Upper lobe of left lung (tissue), 6 donors: ENCODE measurements around the gene GORASP1. TPM values are rescaled to one million over a fixed set of nuclear protein-coding genes. Genes with fewer than 3 reads are reported as not detected.

Experiments
- ATAC-seq, 2 donors: fragments of 200-7000 bp; cut with Tn5 transposase; one replicate each; pipeline ENCODE4 v1.9.1; 2022; ENCODE audit warnings: mild to moderate bottlenecking in 2 of 2, moderate library complexity in 2 of 2; ENCODE audit not compliant: low FRiP score in 2 of 2
- DNase-seq, 2 donors: peaks; one replicate each; pipeline ENCODE4 v3.0.0-alpha.2; 2019 to 2020
- H3K27ac ChIP-seq, 4 donors: fragments of 200-600 bp; sonication (generic); one replicate each; pipeline ENCODE4 v1.5.1; 2016 to 2019
- H3K27me3 ChIP-seq, 4 donors: fragments of 200-600 bp; sonication (generic); one replicate each; pipeline ENCODE4 v1.5.1; 2017 to 2019
- H3K36me3 ChIP-seq, 4 donors: fragments of 200-600 bp; sonication (generic); one replicate each; pipeline ENCODE4 v1.5.1; 2016 to 2019
- H3K4me1 ChIP-seq, 4 donors: fragments of 200-600 bp; sonication (generic); one replicate each; pipeline ENCODE4 v1.5.1; 2018 to 2019
- H3K4me3 ChIP-seq, 4 donors: fragments of 200-600 bp; sonication (generic); one replicate each; pipeline ENCODE4 v1.5.1; 2017 to 2019; ENCODE audit warnings: mild to moderate bottlenecking in 2 of 4, moderate library complexity in 1 of 4
- H3K9me3 ChIP-seq, 4 donors: fragments of 200-600 bp; sonication (generic); one replicate each; pipeline ENCODE4 v1.5.1; 2018 to 2019
- CTCF ChIP-seq, 6 experiments: fragments of 450-650 bp in 4 of 6; fragments of 200-600 bp in 2 of 6; sonication (generic) in 2 of 6; IDR thresholded peaks; one replicate each; pipeline ENCODE4 v1.5.1; 2016 to 2019; ENCODE audit warnings: antibody characterized with exemption in 6 of 6
- EP300 ChIP-seq, 4 donors: sonication (generic); formaldehyde crosslinking; IDR thresholded peaks; one replicate each; pipeline ENCODE4 v1.5.1; 2017; ENCODE audit warnings: antibody characterized with exemption in 4 of 4, control low read depth in 2 of 4
- POLR2A ChIP-seq, 4 donors: fragments of 450-650 bp; IDR thresholded peaks; one replicate each; pipeline ENCODE4 v1.5.1; 2016 to 2017; ENCODE audit warnings: antibody characterized with exemption in 4 of 4, mild to moderate bottlenecking in 2 of 4
- POLR2AphosphoS5 ChIP-seq, 2 donors: sonication (generic); formaldehyde crosslinking; IDR thresholded peaks; one replicate each; pipeline ENCODE4 v1.5.1; 2017; ENCODE audit warnings: antibody characterized with exemption in 2 of 2
- WGBS, 2 donors: methylation state at CpG; one replicate each; pipeline ENCODE4 v1.1.5; 2017 to 2018; 5-methylcytosine and 5-hydroxymethylcytosine counted together
- total RNA-seq, 6 donors: library from RNA; depleted of rRNA in 4 of 6; stranded (reverse); fragments of >200 nt in 4 of 6; gene quantifications; one replicate each; pipeline versions ENCODE4 v1.1.0 to v1.2.1, GENCODE V29; 2016 to 2021
- donor health status: DM: no; HTN: no; CAD: no; lungs with moderate emphysema.
- donor health status: DM: no; HTN: yes; CAD: no; lungs with severe emphysema.

The GORASP1 gene
- total RNA-seq, 6 donors from 2014 or later: 71.1 to 99.5 (median 79.8) TPM

- H3K27ac ChIP-seq: peak overlapping the region; percentile 99 to 100 (median 100)
- DNase-seq (peak in 1 of 2 donors; percentile 91), ATAC-seq (peak; percentile 57 to 62)
- TF ChIP-seq POLR2AphosphoS5 (IDR thresholded peaks at IDR 0.05) (peak; percentile 75 to 77), EP300 (IDR thresholded peaks at IDR 0.05) (peak in 1 of 4 donors; percentile 48), POLR2A (IDR thresholded peaks at IDR 0.05) (peak in 2 of 4 donors; percentile 48 to 59), CTCF (IDR thresholded peaks at IDR 0.05) (no peak)
- H3K36me3 ChIP-seq: peaks cover 0 to 46% (median 8%) of the 10 kb centered on the region in 4 donors
- 26 to 27% methylated on average over 6 to 9 of the region's 9 CpGs for WGBS, 2 donors
- peaks cover 55 to 73% (median 72%) of the 10 kb centered on the region in 4 donors for H3K4me1 ChIP-seq
- H3K4me3 ChIP-seq: peak overlapping the region; percentile 62 to 91 (median 72)
- no peaks in the 10 kb centered on the region for H3K9me3 ChIP-seq
- no peaks in the 10 kb centered on the region for H3K27me3 ChIP-seq
Measured at GRCh38 chr3:39150803-39151631, 43.6 kb upstream of the GORASP1 start.

GRCh38 chr3:39150148-39150802 is 42.8 kb upstream of the GORASP1 start:
- no peak for TF ChIP-seq EP300 (IDR thresholded peaks at IDR 0.05)
- peak in 3 of 6 experiments; percentile 24 to 46 (median 40) for TF ChIP-seq CTCF (IDR thresholded peaks at IDR 0.05)
- no peaks in the 10 kb centered on the region for H3K27me3 ChIP-seq
- 39 to 48% methylated on average over 3 to 5 of the region's 5 CpGs for WGBS, 2 donors
- peak overlapping the region; percentile 99 to 100 (median 100) for H3K27ac ChIP-seq
- DNase-seq: no peak
- no peak for ATAC-seq
- H3K36me3 ChIP-seq: peaks cover 0 to 53% (median 16%) of the 10 kb centered on the region in 4 donors
- H3K9me3 ChIP-seq: no peaks in the 10 kb centered on the region
- H3K4me3 ChIP-seq: peak overlapping the region; percentile 62 to 91 (median 72)
- peaks cover 62 to 81% (median 79%) of the 10 kb centered on the region in 4 donors for H3K4me1 ChIP-seq

- TF ChIP-seq CTCF (IDR thresholded peaks at IDR 0.05): no peak
- TF ChIP-seq EP300 (IDR thresholded peaks at IDR 0.05): peak in 1 of 4 donors; percentile 66
- peak; percentile 14 to 29 for TF ChIP-seq POLR2AphosphoS5 (IDR thresholded peaks at IDR 0.05)
- TF ChIP-seq POLR2A (IDR thresholded peaks at IDR 0.05): peak in 1 of 4 donors; percentile 10
- ATAC-seq: no peak
- Histone ChIP-seq H3K9me3 (no peaks in the 10 kb centered on the region), H3K4me3 (peak overlapping the region; percentile 32 to 91 (median 72)), H3K27me3 (no peaks in the 10 kb centered on the region), H3K27ac (peak overlapping the region; percentile 99 to 100 (median 100)), H3K36me3 (peaks cover 5 to 60% (median 22%) of the 10 kb centered on the region in 4 donors), H3K4me1 (peaks cover 68 to 84% (median 81%) of the 10 kb centered on the region in 4 donors)
- DNase-seq: no peak
- WGBS, 2 donors: 54 to 66% methylated on average over 3 of the region's 3 CpGs
Measured at GRCh38 chr3:39149498-39150147, 42.2 kb upstream of the GORASP1 start.

GRCh38 chr3:39149059-39149455 is 41.6 kb upstream of the GORASP1 start:
- no peak for DNase-seq
- peak overlapping the region; percentile 99 to 100 (median 100) for H3K27ac ChIP-seq
- TF ChIP-seq EP300 (IDR thresholded peaks at IDR 0.05): no peak
- TF ChIP-seq POLR2A (IDR thresholded peaks at IDR 0.05): no peak
- no peak for TF ChIP-seq POLR2AphosphoS5 (IDR thresholded peaks at IDR 0.05)
- TF ChIP-seq CTCF (IDR thresholded peaks at IDR 0.05): no peak
- 29 to 39% methylated on average over 4 of the region's 4 CpGs for WGBS, 2 donors
- peaks cover 7 to 65% (median 28%) of the 10 kb centered on the region in 4 donors for H3K36me3 ChIP-seq
- no peaks in the 10 kb centered on the region for H3K9me3 ChIP-seq
- no peaks in the 10 kb centered on the region for H3K27me3 ChIP-seq
- peak overlapping the region in 3 of 4 donors; percentile 65 to 91 (median 78) for H3K4me3 ChIP-seq
- no peak for ATAC-seq
- H3K4me1 ChIP-seq: peaks cover 71 to 83% (median 79%) of the 10 kb centered on the region in 4 donors
